OCI-LY1 (cell line): Measurements from ENCODE around the gene ATP9B.
A peak's percentile ranks its signal among the peaks of the same experiment; 100 is the strongest.

Experiments
- H2AFZ ChIP-seq: fragments of 200-600 bp; sonication (generic), shearing (Covaris generic); 2 replicates; pipeline ENCODE4 v1.6.0; 2014; ENCODE audit warnings: antibody characterized with exemption, mild to moderate bottlenecking, low read length
- H3F3A ChIP-seq: fragments of 200-600 bp; sonication (generic), shearing (Covaris generic); 2 replicates; pipeline ENCODE4 v1.6.0; 2014; ENCODE audit warnings: mild to moderate bottlenecking, antibody characterized with exemption, low read length, moderate library complexity; ENCODE audit not compliant: insufficient read depth
- H3K27ac ChIP-seq: fragments of 200-600 bp; sonication (generic); 2 replicates; pipeline ENCODE4 v1.5.1; 2014; ENCODE audit warnings: low read length, mixed run types, mild to moderate bottlenecking, low read depth; ENCODE audit not compliant: poor library complexity, severe bottlenecking
- H3K27me3 ChIP-seq: fragments of 200-600 bp; sonication (generic); 2 replicates; pipeline ENCODE4 v1.6.0; 2014; ENCODE audit warnings: antibody characterized with exemption, mild to moderate bottlenecking, low read length, moderate library complexity; ENCODE audit not compliant: insufficient read depth
- H3K36me3 ChIP-seq: fragments of 200-600 bp; sonication (generic); 2 replicates; pipeline ENCODE4 v1.6.1; 2014; ENCODE audit warnings: mild to moderate bottlenecking, antibody characterized with exemption, low read length, moderate library complexity, mixed read lengths; ENCODE audit not compliant: insufficient read depth
- H3K4me1 ChIP-seq: fragments of 200-600 bp; sonication (generic); 2 replicates; pipeline ENCODE4 v1.5.1; 2014; ENCODE audit warnings: mild to moderate bottlenecking, low read length, moderate library complexity; ENCODE audit not compliant: insufficient read depth, severe bottlenecking
- H3K4me2 ChIP-seq: fragments of 200-600 bp; sonication (generic), shearing (Covaris generic); 2 replicates; pipeline ENCODE4 v1.6.1; 2014; ENCODE audit warnings: low read length
- H3K4me3 ChIP-seq: fragments of 200-600 bp; sonication (generic); 2 replicates; pipeline ENCODE4 v1.5.1; 2014; ENCODE audit warnings: low read length, low read depth, mild to moderate bottlenecking, mixed read lengths; ENCODE audit not compliant: poor library complexity, severe bottlenecking
- H3K79me2 ChIP-seq: fragments of 200-600 bp; shearing (Covaris generic); 2 replicates; pipeline ENCODE4 v1.6.1; 2016; ENCODE audit warnings: mixed run types, low read length, mixed read lengths; ENCODE audit not compliant: insufficient read depth
- H3K9ac ChIP-seq: fragments of 200-600 bp; sonication (generic), shearing (Covaris generic); 2 replicates; pipeline ENCODE4 v1.6.1; 2014; ENCODE audit warnings: mild to moderate bottlenecking, low read length, mixed read lengths
- H3K9me2 ChIP-seq: fragments of 200-600 bp; sonication (generic), shearing (Covaris generic); 2 replicates; pipeline ENCODE4 v1.6.1; 2014; ENCODE audit warnings: low read depth, mild to moderate bottlenecking, low read length, mixed read lengths
- H3K9me3 ChIP-seq: fragments of 200-600 bp; shearing (Covaris generic); 2 replicates; pipeline ENCODE4 v1.6.1; 2014; ENCODE audit warnings: low read length, mixed read lengths
- H4K20me1 ChIP-seq: fragments of 200-600 bp; sonication (generic), shearing (Covaris generic); 2 replicates; pipeline ENCODE4 v1.6.0; 2016; ENCODE audit warnings: mild to moderate bottlenecking, low read length; ENCODE audit not compliant: insufficient read depth
- EZH2 ChIP-seq: fragments of 200-600 bp; sonication (generic), shearing (Covaris generic); IDR thresholded peaks from 2 replicates; pipeline ENCODE4 v1.8.0; 2017; ENCODE audit warnings: borderline replicate concordance, mixed run types, mild to moderate bottlenecking, antibody characterized with exemption, low read length, moderate library complexity, mixed read lengths
- TF ChIP-seq, protein P1 (sequence below): fragments of 200-600 bp; sonication (generic), shearing (Covaris generic); IDR thresholded peaks from 2 replicates; pipeline ENCODE4 v1.5.1; 2017; ENCODE audit warnings: mild to moderate bottlenecking, antibody characterized with exemption, low read length, moderate library complexity, mixed read lengths

Gene ATP9B

DNA sequence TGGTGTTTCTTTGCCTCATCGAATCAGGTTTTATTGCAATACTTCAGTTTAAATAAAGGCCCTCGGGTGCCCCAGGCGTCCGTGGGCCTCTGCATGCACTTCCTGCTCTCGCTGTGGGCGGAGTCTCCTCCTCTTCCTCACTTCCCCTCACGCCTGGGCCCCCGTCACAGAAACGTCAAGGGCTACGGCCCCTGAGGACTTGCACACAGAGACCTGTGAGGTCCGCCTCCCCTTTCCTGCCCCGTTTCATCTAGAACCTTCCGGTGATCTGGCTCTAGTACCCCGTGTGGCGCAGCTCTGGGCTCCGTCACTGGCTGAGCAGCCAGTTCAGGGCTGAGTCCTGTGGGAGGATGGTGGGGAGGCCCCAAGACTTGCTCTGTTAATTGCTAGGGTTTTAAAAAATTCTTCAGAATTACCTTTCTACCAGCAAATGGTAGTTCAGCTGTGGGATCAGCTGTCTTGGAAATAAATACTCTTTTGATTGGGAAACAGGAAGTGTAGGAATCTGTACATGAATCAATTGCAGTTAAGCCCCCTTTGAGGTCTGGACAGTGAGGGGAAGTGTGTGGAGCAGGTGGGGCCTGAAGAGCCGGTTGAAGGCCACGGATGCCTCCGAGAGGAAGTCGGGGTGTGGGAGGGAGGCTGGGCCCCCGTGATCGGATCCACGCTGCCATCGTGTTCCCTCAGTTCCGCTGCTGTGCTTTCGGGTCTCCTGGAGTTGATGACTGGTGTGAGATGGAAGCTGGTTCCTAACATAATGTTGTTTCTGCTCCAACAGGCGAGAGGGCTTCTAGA, 336.8 kb downstream of the ATP9B start:
- TF ChIP-seq, protein P1, sequence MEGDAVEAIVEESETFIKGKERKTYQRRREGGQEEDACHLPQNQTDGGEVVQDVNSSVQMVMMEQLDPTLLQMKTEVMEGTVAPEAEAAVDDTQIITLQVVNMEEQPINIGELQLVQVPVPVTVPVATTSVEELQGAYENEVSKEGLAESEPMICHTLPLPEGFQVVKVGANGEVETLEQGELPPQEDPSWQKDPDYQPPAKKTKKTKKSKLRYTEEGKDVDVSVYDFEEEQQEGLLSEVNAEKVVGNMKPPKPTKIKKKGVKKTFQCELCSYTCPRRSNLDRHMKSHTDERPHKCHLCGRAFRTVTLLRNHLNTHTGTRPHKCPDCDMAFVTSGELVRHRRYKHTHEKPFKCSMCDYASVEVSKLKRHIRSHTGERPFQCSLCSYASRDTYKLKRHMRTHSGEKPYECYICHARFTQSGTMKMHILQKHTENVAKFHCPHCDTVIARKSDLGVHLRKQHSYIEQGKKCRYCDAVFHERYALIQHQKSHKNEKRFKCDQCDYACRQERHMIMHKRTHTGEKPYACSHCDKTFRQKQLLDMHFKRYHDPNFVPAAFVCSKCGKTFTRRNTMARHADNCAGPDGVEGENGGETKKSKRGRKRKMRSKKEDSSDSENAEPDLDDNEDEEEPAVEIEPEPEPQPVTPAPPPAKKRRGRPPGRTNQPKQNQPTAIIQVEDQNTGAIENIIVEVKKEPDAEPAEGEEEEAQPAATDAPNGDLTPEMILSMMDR, result no peak
- no peak for TF ChIP-seq EZH2
- H3K27me3 ChIP-seq, result no peaks in the 10 kb centered on the region
- H3K9ac ChIP-seq, result peak overlapping the region; percentile 57
- H3K9me2 ChIP-seq, result no peaks in the 10 kb centered on the region
- peak overlapping the region; percentile 91 for H3K4me2 ChIP-seq
- no peaks in the 10 kb centered on the region for H3K9me3 ChIP-seq
- no peak overlapping the region for H2AFZ ChIP-seq
- 0 out of 2 replicates have a peak, but pooled peaks cover 4% of the 10 kb centered on the region for H3F3A ChIP-seq
- peaks cover 98% of the 10 kb centered on the region for H3K79me2 ChIP-seq
- peak overlapping the region; percentile 67 for H3K4me3 ChIP-seq
- peak overlapping the region; percentile 95 for H3K27ac ChIP-seq
- H3K36me3 ChIP-seq, result peaks cover 61% of the 10 kb centered on the region
- H3K4me1 ChIP-seq, result peaks cover 56% of the 10 kb centered on the region
- no peaks in the 10 kb centered on the region for H4K20me1 ChIP-seq

DNA sequence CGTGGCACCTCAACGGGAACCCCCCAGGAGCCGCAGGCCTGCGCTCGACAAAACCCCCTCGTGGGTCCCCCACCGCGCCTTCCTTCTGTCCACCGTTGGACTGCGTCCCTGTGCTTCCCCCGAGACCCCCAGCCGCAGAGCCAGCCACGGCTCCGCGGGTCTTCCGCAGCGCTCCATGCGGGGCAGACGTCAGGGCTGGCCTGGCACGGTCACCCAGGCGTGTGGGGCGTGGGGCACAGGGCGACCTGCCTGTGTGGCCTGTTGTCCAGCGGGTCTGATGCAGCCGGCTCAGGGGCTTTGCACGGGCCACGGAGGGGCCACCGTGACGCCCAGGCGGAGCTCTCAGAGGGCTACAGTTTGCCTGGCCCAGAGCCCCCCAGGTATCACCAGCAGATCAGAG, 337.5 kb downstream of the ATP9B start:
- H4K20me1 ChIP-seq, result no peaks in the 10 kb centered on the region
- H3K9ac ChIP-seq, result no peak overlapping the region; the same call in 1 of the 2 replicates
- H3K4me1 ChIP-seq, result peaks cover 48% of the 10 kb centered on the region
- H3F3A ChIP-seq, result 0 out of 2 replicates have a peak, but pooled peaks cover 4% of the 10 kb centered on the region
- H3K4me3 ChIP-seq, result no peak overlapping the region
- peaks cover 93% of the 10 kb centered on the region for H3K79me2 ChIP-seq
- TF ChIP-seq EZH2, result no peak
- TF ChIP-seq, protein P1, result no peak
- H3K9me3 ChIP-seq, result no peaks in the 10 kb centered on the region
- H3K27me3 ChIP-seq, result no peaks in the 10 kb centered on the region
- H3K27ac ChIP-seq, result peak overlapping the region; percentile 95
- H3K9me2 ChIP-seq, result no peaks in the 10 kb centered on the region
- H3K4me2 ChIP-seq, result peak overlapping the region; percentile 91; the same call in 1 of the 2 replicates
- no peak overlapping the region for H2AFZ ChIP-seq
- H3K36me3 ChIP-seq, result peaks cover 61% of the 10 kb centered on the region

DNA sequence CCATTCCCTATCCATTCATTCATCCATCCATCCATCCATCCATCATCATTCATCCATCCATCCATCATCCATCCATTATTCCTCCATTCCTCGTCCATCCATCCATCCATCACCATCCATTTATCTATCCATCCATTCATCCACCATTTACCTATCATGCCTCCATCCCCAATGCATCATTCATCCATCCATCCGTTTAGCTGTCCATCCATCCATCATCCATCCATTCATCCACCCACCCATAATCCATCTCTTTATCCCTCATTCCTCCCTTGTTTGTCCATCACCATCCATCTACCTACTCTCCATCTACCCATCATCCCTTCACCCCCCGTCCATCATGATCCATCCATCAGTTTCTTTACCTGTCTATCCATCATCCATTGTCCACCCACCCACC, 340.1 kb downstream of the ATP9B start:
- H4K20me1 ChIP-seq, result no peaks in the 10 kb centered on the region
- H3K4me2 ChIP-seq, result no peak overlapping the region
- H3K9me3 ChIP-seq, result no peaks in the 10 kb centered on the region
- no peaks in the 10 kb centered on the region for H3F3A ChIP-seq
- H3K4me3 ChIP-seq, result no peak overlapping the region
- H3K27me3 ChIP-seq, result no peaks in the 10 kb centered on the region
- H3K9ac ChIP-seq, result no peak overlapping the region
- TF ChIP-seq EZH2, result no peak
- TF ChIP-seq, protein P1, result no peak
- peaks cover 80% of the 10 kb centered on the region for H3K36me3 ChIP-seq
- H3K4me1 ChIP-seq, result peaks cover 22% of the 10 kb centered on the region
- H3K9me2 ChIP-seq, result no peaks in the 10 kb centered on the region
- peaks cover 92% of the 10 kb centered on the region for H3K79me2 ChIP-seq
- no peak overlapping the region for H2AFZ ChIP-seq
- H3K27ac ChIP-seq, result no peak overlapping the region
